Colonic mucosa (tissue), 4 donors: ENCODE results near the gene RPTOR. TPM values are rescaled to one million over a fixed set of nuclear protein-coding genes. Genes with fewer than 3 reads are reported as not detected.

Experiments used
- DNase-seq: peaks from one replicate; pipeline ENCODE4 v3.0.0-alpha.2; 2020
- H3K27ac ChIP-seq: fragments of 200-600 bp; one replicate; pipeline ENCODE4 v1.8.0; 2021
- H3K27me3 ChIP-seq: fragments of 200-600 bp; one replicate; pipeline ENCODE4 v1.8.0; 2021
- H3K36me3 ChIP-seq: fragments of 200-600 bp; one replicate; pipeline ENCODE4 v1.8.0; 2021
- H3K4me1 ChIP-seq: fragments of 200-600 bp; one replicate; pipeline ENCODE4 v1.8.0; 2021; ENCODE audit warnings: mild to moderate bottlenecking
- H3K4me3 ChIP-seq: fragments of 200-600 bp; one replicate; pipeline ENCODE4 v1.8.0; 2021
- H3K9ac ChIP-seq, 2 donors: one replicate each; pipeline ENCODE4 v1.7.0; 2013; ENCODE audit warnings: control low read depth in 2 of 2, low read depth in 2 of 2, low read length in 2 of 2
- H3K9me3 ChIP-seq: fragments of 200-600 bp; one replicate; pipeline ENCODE4 v1.8.0; 2021
- CTCF ChIP-seq: fragments of 200-600 bp; IDR thresholded peaks from one replicate; pipeline ENCODE4 v1.8.0; 2022; ENCODE audit warnings: antibody characterized with exemption, mild to moderate bottlenecking
- intact Hi-C: fragments of 100-400 bp; cut with DNase I; formaldehyde crosslinking; loops from one replicate; pipeline ENCODE4 v1.14.1; 2022
- total RNA-seq, 2 donors: library from RNA; stranded (reverse); fragmentation: NEBNext Ultra II Directional in 1 of 2; extraction: Animal tissue kit (Norgen Biotek cat#: 25700) in 1 of 2; gene quantifications; one replicate each; pipeline ENCODE4 v1.2.1, GENCODE V29; 2021
- donor health status: healthy.
- donor health status: DM: no; HTN: no; CAD: no.
- donor health status: DM: no; HTN: no; CAD: no.

Gene RPTOR
- total RNA-seq, 2 donors from 2014 or later = 21.2 to 39.6 TPM

- DNase-seq = no peak
- H3K4me3 ChIP-seq = no peak overlapping the region
- H3K27ac ChIP-seq = no peak overlapping the region
- intact Hi-C loops = no loop called here
- no peaks in the 10 kb centered on the region for H3K36me3 ChIP-seq
- no peaks in the 10 kb centered on the region for H3K9me3 ChIP-seq
- no peak overlapping the region for H3K9ac ChIP-seq
- H3K4me1 ChIP-seq = no peaks in the 10 kb centered on the region
- no peaks in the 10 kb centered on the region for H3K27me3 ChIP-seq
- TF ChIP-seq CTCF = no peak
These were observed 33.1 kb upstream of the RPTOR start for GRCh38 chr17:80511222-80512180.

- intact Hi-C loops = no loop called here
- Histone ChIP-seq H3K27me3 (no peaks in the 10 kb centered on the region), H3K4me1 (no peaks in the 10 kb centered on the region), H3K27ac (no peak overlapping the region), H3K9me3 (no peaks in the 10 kb centered on the region), H3K9ac (no peak overlapping the region), H3K4me3 (no peak overlapping the region), H3K36me3 (no peaks in the 10 kb centered on the region)
- TF ChIP-seq CTCF = no peak
- no peak for DNase-seq
These were observed 32.4 kb upstream of the RPTOR start for GRCh38 chr17:80512233-80512632.

DNA sequence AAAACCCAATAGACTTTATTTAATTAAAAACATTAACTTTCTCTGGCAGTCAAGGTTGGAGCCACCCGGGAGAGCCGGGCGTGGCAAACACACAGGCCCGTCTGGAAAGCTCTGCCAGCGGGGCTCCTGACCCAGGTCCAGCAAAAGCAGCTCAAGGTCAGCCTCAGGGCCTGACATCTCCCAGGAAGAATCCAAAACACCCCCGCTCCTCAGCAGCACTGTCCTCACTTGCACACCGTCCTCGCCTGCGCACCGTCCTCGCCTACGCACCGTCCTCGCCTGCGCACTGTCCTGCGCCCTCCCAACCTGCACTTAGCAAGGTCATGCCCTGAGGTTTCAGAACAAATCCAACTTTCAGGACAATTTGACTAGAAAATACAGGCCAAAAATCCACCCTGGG lies 31.4 kb upstream of the RPTOR start:
- TF ChIP-seq CTCF = no peak
- H3K27me3 ChIP-seq = no peaks in the 10 kb centered on the region
- intact Hi-C loops = no loop called here
- H3K4me1 ChIP-seq = no peaks in the 10 kb centered on the region
- no peaks in the 10 kb centered on the region for H3K9me3 ChIP-seq
- H3K4me3 ChIP-seq = no peak overlapping the region
- DNase-seq = no peak
- no peaks in the 10 kb centered on the region for H3K36me3 ChIP-seq
- H3K9ac ChIP-seq = no peak overlapping the region
- no peak overlapping the region for H3K27ac ChIP-seq

GRCh38 chr17:80513892-80514291 lies 30.7 kb upstream of the RPTOR start:
- Histone ChIP-seq H3K9ac (no peak overlapping the region), H3K27ac (no peak overlapping the region), H3K9me3 (no peaks in the 10 kb centered on the region), H3K36me3 (no peaks in the 10 kb centered on the region), H3K27me3 (no peaks in the 10 kb centered on the region), H3K4me1 (no peaks in the 10 kb centered on the region), H3K4me3 (no peak overlapping the region)
- no peak for DNase-seq
- no peak for TF ChIP-seq CTCF
- intact Hi-C loops = no loop called here

- no peak overlapping the region for H3K4me3 ChIP-seq
- TF ChIP-seq CTCF = no peak
- no peak overlapping the region for H3K9ac ChIP-seq
- no peak for DNase-seq
- H3K27ac ChIP-seq = no peak overlapping the region
- H3K9me3 ChIP-seq = no peaks in the 10 kb centered on the region
- H3K36me3 ChIP-seq = no peaks in the 10 kb centered on the region
- H3K4me1 ChIP-seq = no peaks in the 10 kb centered on the region
- intact Hi-C loops = no loop called here
- H3K27me3 ChIP-seq = no peaks in the 10 kb centered on the region
These were observed 28.3 kb upstream of the RPTOR start for GRCh38 chr17:80516171-80516932.
